Heart left ventricle (tissue), 16 donors: ENCODE measurements around the gene DIABLO. TPM values are rescaled to one million over a fixed set of nuclear protein-coding genes. Genes with fewer than 3 reads are reported as not detected.

Experiments used
- ATAC-seq, 4 donors: fragments of 200-7000 bp; cut with Tn5 transposase; one replicate each; pipeline ENCODE4 v1.9.1; 2020 to 2022; ENCODE audit warnings: moderate library complexity in 4 of 4, mild to moderate bottlenecking in 3 of 4, moderate number of reproducible peaks in 1 of 4
- DNase-seq, 5 donors: peaks; one replicate each; pipeline ENCODE4 v3.0.0-alpha.2; 2020
- H3K27ac ChIP-seq, 12 donors: fragments of 200-600 bp; sonication (generic) in 4 of 12; one replicate each; pipeline versions ENCODE4 v1.5.0 to v1.8.0; 2016 to 2022; ENCODE audit warnings: mild to moderate bottlenecking in 2 of 12
- H3K27me3 ChIP-seq, 9 donors: fragments of 200-600 bp; sonication (generic) in 2 of 9; one replicate each; pipeline versions ENCODE4 v1.5.1 to v1.8.0; 2016 to 2022; ENCODE audit warnings: mild to moderate bottlenecking in 3 of 9
- H3K36me3 ChIP-seq, 9 donors: fragments of 200-600 bp; sonication (generic) in 2 of 9; one replicate each; pipeline versions ENCODE4 v1.5.0 to v1.8.0; 2018 to 2022; ENCODE audit warnings: mild to moderate bottlenecking in 2 of 9
- H3K4me1 ChIP-seq, 12 donors: fragments of 200-600 bp; sonication (generic) in 4 of 12; one replicate each; pipeline versions ENCODE4 v1.5.0 to v1.8.0; 2016 to 2022; ENCODE audit warnings: mild to moderate bottlenecking in 3 of 12
- H3K4me3 ChIP-seq, 12 donors: fragments of 200-600 bp; sonication (generic) in 4 of 12; one replicate each; pipeline versions ENCODE4 v1.5.0 to v1.8.0; 2017 to 2022; ENCODE audit warnings: mild to moderate bottlenecking in 9 of 12, moderate library complexity in 4 of 12
- H3K9me3 ChIP-seq, 12 donors: fragments of 200-600 bp; sonication (generic) in 4 of 12; one replicate each; pipeline versions ENCODE4 v1.5.0 to v1.8.0; 2016 to 2022; ENCODE audit warnings: mild to moderate bottlenecking in 1 of 12
- POLR2A ChIP-seq, 2 donors: fragments of 450-650 bp; IDR thresholded peaks; one replicate each; pipeline ENCODE4 v1.6.1; 2017; ENCODE audit warnings: antibody characterized with exemption in 2 of 2, mild to moderate bottlenecking in 2 of 2, moderate library complexity in 2 of 2
- WGBS, 4 donors: extraction: QIAGEN DNeasy Blood & Tissue Kit in 2 of 4; methylation state at CpG; one replicate each; pipeline versions ENCODE4 v1.1.5 to v1.1.7; 2013 to 2018; 5-methylcytosine and 5-hydroxymethylcytosine counted together
- intact Hi-C, 10 donors: fragments of 100-400 bp; cut with DNase I; formaldehyde crosslinking; loops; one replicate each; pipeline versions ENCODE4 v1.11.1 to v1.14.2; 2022
- polyA plus RNA-seq, 2 donors: library from polyadenylated mRNA; stranded (reverse); fragments of 200-250 nt; gene quantifications; one replicate each; pipeline ENCODE4 v1.2.3, GENCODE V29; 2013
- total RNA-seq, 9 donors: library from RNA; depleted of rRNA in 2 of 9; stranded (reverse); fragments of >200 nt in 2 of 9; fragmentation: NEBNext Ultra II Directional in 3 of 9; extraction: Animal tissue kit (Norgen Biotek cat#: 25700) in 3 of 9; gene quantifications; one replicate each; pipeline versions ENCODE4 v1.1.0 to v1.2.4, GENCODE V29; 2016 to 2023
- TF ChIP-seq, protein P1 (sequence below), 12 donors: fragments of 200-600 bp; sonication (generic) in 4 of 12; IDR thresholded peaks; one replicate each; pipeline versions ENCODE4 v1.5.0 to v1.8.0; 2018 to 2022; ENCODE audit warnings: antibody characterized with exemption in 12 of 12, mild to moderate bottlenecking in 5 of 12
- donor health status: ischemic (EF 13 %, LVEDD 7.1; RV severe dilation, severe dysfunction).
- donor health status: healthy with polysubstance abuse.
- donor health status: DM: no; HTN: yes; CAD: no.
- donor health status: DM: no; HTN: no; CAD: no.
- donor health status: ischemic (EF 25% LVEDD 6.9; RV normal size, moderate dysfunction).
- donor health status: ischemic (EF 25% LVEDD 5.7; RV mildly dilated, moderate dysfunction).
- donor health status: healthy.
- donor health status: DM: yes; HTN: yes; CAD: no.
- donor health status: ischemic (EF 35%, LVEDD 5.7; RV mildly dilated, moderate dysfunction).
- donor health status: nonischemic (EF 11% LVEDD 7.7; RV severe dilation, severe dysfunction).
- donor health status: DM: yes; HTN: yes; CAD: no.
- donor health status: PGD.
- donor health status: ischemic (EF 29% LVEDD 5.4; RV normal size, mild dysfunction).
- donor health status: nonischemic (EF 23%, LVEDD 6.1; RV moderate dilation, normal function).

The DIABLO gene
- total and polyA plus RNA-seq, 11 donors, result 26.4 to 72.6 (median 34.8) TPM

DNA sequence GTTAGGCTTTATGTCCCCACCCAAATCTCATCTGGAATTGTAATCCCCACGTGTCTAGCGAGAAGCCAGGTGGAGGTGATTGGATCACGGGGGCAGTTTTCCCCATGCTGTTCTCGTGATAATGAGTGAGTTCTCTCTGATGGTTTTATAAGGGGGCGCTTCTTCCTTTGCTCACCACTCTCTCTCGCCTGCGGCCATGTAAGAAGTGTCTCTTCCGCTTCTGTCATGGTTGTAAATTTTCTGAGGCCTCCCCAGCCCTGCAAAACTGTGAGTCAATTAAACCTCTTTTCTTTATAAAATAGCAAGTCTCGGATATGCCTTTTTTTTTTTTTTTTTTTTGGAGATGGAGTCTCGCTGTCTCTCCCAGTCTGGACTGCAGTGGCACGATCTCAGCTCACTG, 65.1 kb downstream of the DIABLO start:
- H3K4me3 ChIP-seq, result no peak overlapping the region
- H3K4me1 ChIP-seq, result no peaks in the 10 kb centered on the region
- no peak overlapping the region for H3K27ac ChIP-seq
- ATAC-seq (no peak), DNase-seq (no peak)
- TF ChIP-seq, protein P1, sequence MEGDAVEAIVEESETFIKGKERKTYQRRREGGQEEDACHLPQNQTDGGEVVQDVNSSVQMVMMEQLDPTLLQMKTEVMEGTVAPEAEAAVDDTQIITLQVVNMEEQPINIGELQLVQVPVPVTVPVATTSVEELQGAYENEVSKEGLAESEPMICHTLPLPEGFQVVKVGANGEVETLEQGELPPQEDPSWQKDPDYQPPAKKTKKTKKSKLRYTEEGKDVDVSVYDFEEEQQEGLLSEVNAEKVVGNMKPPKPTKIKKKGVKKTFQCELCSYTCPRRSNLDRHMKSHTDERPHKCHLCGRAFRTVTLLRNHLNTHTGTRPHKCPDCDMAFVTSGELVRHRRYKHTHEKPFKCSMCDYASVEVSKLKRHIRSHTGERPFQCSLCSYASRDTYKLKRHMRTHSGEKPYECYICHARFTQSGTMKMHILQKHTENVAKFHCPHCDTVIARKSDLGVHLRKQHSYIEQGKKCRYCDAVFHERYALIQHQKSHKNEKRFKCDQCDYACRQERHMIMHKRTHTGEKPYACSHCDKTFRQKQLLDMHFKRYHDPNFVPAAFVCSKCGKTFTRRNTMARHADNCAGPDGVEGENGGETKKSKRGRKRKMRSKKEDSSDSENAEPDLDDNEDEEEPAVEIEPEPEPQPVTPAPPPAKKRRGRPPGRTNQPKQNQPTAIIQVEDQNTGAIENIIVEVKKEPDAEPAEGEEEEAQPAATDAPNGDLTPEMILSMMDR (IDR thresholded peaks at IDR 0.05), result no peak
- TF ChIP-seq POLR2A (IDR thresholded peaks at IDR 0.05), result no peak
- H3K9me3 ChIP-seq, result no peaks in the 10 kb centered on the region
- peaks cover 0 to 8% (median 0%) of the 10 kb centered on the region in 9 donors for H3K27me3 ChIP-seq
- 75 to 81% (median 77%) methylated on average over 11 of the region's 11 CpGs for WGBS, 4 donors
- H3K36me3 ChIP-seq, result no peaks in the 10 kb centered on the region
- intact Hi-C loops, result no loop called here

DNA sequence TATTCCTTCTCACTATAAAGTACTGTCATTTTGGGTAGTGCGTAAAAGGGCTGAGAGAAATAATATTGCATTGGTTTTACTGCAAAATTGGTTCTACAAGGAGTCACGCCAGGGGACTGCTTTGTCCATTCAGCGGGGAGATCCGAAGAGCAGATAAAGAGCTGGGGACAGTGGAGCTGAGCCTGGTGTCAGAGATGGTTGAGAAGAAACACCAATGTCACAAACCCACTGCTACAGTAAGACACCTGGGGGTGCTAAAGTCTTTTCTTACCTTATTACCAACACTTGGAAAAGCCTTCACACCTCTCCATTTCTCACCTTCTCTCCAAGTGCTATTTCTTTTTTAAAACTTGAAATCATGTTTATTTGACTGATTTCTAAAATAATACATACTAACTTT, 66.0 kb downstream of the DIABLO start:
- H3K36me3 ChIP-seq, result no peaks in the 10 kb centered on the region
- no peak overlapping the region for H3K4me3 ChIP-seq
- intact Hi-C loops, result no loop called here
- no peaks in the 10 kb centered on the region for H3K9me3 ChIP-seq
- DNase-seq (no peak), ATAC-seq (no peak)
- peaks cover 0 to 5% (median 0%) of the 10 kb centered on the region in 9 donors for H3K27me3 ChIP-seq
- TF ChIP-seq POLR2A (IDR thresholded peaks at IDR 0.05), result no peak
- TF ChIP-seq, protein P1 (IDR thresholded peaks at IDR 0.05), result no peak
- no peak overlapping the region for H3K27ac ChIP-seq
- WGBS, 4 donors, result 43 to 60% (median 54%) methylated on average over 4 of the region's 4 CpGs
- H3K4me1 ChIP-seq, result no peaks in the 10 kb centered on the region

DNA sequence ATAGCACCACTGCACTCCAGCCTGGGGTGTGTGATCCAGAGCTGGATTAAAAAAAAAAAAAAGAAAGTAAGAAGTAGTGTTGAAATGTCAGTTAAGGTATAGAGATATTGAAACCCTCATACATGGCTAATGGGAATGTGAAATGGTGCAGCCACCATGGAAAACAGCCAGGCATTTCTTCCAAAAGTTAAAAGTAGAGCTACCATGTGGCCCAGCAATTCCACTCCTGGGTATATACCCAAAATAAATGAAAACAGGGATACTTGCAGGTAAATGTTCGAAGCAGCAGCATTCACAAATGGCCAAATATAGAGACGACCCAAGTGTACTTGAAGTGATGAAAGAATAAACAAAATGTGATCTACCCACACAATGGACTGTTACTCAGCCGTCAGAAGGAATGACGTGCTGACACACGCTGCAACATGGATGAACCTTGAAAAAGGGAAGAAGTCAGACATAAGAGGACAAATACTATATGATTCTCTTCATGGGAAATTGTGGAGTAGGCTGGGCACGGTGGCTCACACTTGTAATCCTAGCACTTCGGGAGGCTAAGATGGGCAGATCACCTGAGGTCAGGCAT, 67.1 kb downstream of the DIABLO start:
- intact Hi-C loops, result no loop called here
- ATAC-seq, result no peak
- 88 to 92% (median 88%) methylated on average over 7 of the region's 7 CpGs for WGBS, 4 donors

More for the DNA sequence above, 67.1 kb downstream of the DIABLO start:
- H3K9me3 ChIP-seq, result no peaks in the 10 kb centered on the region
- DNase-seq, result no peak
- H3K27me3 ChIP-seq, result peaks cover 0 to 4% (median 0%) of the 10 kb centered on the region in 9 donors
- H3K4me1 ChIP-seq, result no peaks in the 10 kb centered on the region
- H3K4me3 ChIP-seq, result no peak overlapping the region
- H3K27ac ChIP-seq, result no peak overlapping the region
- H3K36me3 ChIP-seq, result no peaks in the 10 kb centered on the region
- no peak for TF ChIP-seq POLR2A (IDR thresholded peaks at IDR 0.05)
- TF ChIP-seq, protein P1 (IDR thresholded peaks at IDR 0.05), result no peak

Other genes with a start within 250 kb of the DIABLO start
- gene BCL7A, start 204.2 kb downstream of the DIABLO start, total RNA-seq, result 10 to 100 TPM; 11.4 to 22.1 (median 14.3) TPM
- gene BCL7A, start 204.2 kb downstream of the DIABLO start, polyA plus RNA-seq, result 10 to 100 TPM in 1 of 2 donors, 1 to 10 TPM in 1; 4.0 to 14.4 TPM
- gene MLXIP, start 147.3 kb downstream of the DIABLO start, total RNA-seq, result 10 to 100 TPM; 14.3 to 39.6 (median 22.7) TPM
- 10 to 100 TPM; 19.8 to 31.7 TPM for gene MLXIP, start 147.3 kb downstream of the DIABLO start, polyA plus RNA-seq
- not detected for gene IL31, start 51.8 kb downstream of the DIABLO start, total RNA-seq
- not detected for gene IL31, start 51.8 kb downstream of the DIABLO start, polyA plus RNA-seq
- 1 to 10 TPM in 2 of 9 donors, under 1 TPM in 6, not detected in 1; 0.31 to 1.9 (median 0.92) TPM for gene LRRC43, start 42.9 kb downstream of the DIABLO start, total RNA-seq
- gene LRRC43, start 42.9 kb downstream of the DIABLO start, polyA plus RNA-seq, result under 1 TPM; 0.15 to 0.38 TPM
- not detected for gene B3GNT4, start 22.3 kb downstream of the DIABLO start, total RNA-seq
- under 1 TPM; 0.11 to 0.27 TPM for gene B3GNT4, start 22.3 kb downstream of the DIABLO start, polyA plus RNA-seq
- 10 to 100 TPM in 7 of 9 donors, 1 to 10 TPM in 2; 7.3 to 16.7 (median 13.2) TPM for gene VPS33A, start 40.4 kb upstream of the DIABLO start, total RNA-seq
- gene VPS33A, start 40.4 kb upstream of the DIABLO start, polyA plus RNA-seq, result 10 to 100 TPM in 1 of 2 donors, 1 to 10 TPM in 1; 5.6 to 13.8 TPM
- gene CLIP1, start 196.6 kb upstream of the DIABLO start, total RNA-seq, result 100 to 1,000 TPM in 6 of 9 donors, 10 to 100 TPM in 3; 71.1 to 173 (median 107) TPM
- 10 to 100 TPM; 31.9 to 76.8 TPM for gene CLIP1, start 196.6 kb upstream of the DIABLO start, polyA plus RNA-seq